Muscle layer of colon (tissue), 2 donors: Measurements from ENCODE around the gene DMD.

Experiments
- H3K27ac ChIP-seq: one replicate; pipeline ENCODE4 v1.7.0; 2013; ENCODE audit warnings: low read depth, mild to moderate bottlenecking, low read length, moderate library complexity
- H3K27me3 ChIP-seq, 2 donors: one replicate each; pipeline ENCODE4 v1.7.0; 2013; ENCODE audit warnings: low read length in 2 of 2, mild to moderate bottlenecking in 2 of 2; ENCODE audit not compliant: insufficient read depth in 2 of 2, control insufficient read depth in 1 of 2
- H3K36me3 ChIP-seq: one replicate; pipeline ENCODE4 v1.7.0; 2013; ENCODE audit warnings: mild to moderate bottlenecking, low read length; ENCODE audit not compliant: insufficient read depth
- H3K4me1 ChIP-seq: one replicate; pipeline ENCODE4 v1.7.0; 2013; ENCODE audit warnings: mild to moderate bottlenecking, low read length; ENCODE audit not compliant: insufficient read depth
- H3K4me3 ChIP-seq, 2 donors: one replicate each; pipeline ENCODE4 v1.7.0; 2013; ENCODE audit warnings: low read length in 2 of 2, low read depth in 1 of 2, mild to moderate bottlenecking in 1 of 2, moderate library complexity in 1 of 2
- H3K9ac ChIP-seq: one replicate; pipeline ENCODE4 v1.7.0; 2013; ENCODE audit warnings: low read length
- H3K9me3 ChIP-seq: one replicate; pipeline ENCODE4 v1.7.0; 2013; ENCODE audit warnings: mild to moderate bottlenecking, low read length
- donor health status: abdominal sarcoma.
- donor health status: Adenocarcinoma of cecum.

Gene DMD

GRCh38 chrX:31522760-31523159, 1688.6 kb downstream of the DMD start:
- no peak overlapping the region for H3K9ac ChIP-seq
- H3K4me1 ChIP-seq = no peaks in the 10 kb centered on the region
- H3K4me3 ChIP-seq = no peak overlapping the region
- H3K36me3 ChIP-seq = no peaks in the 10 kb centered on the region
- no peak overlapping the region for H3K27ac ChIP-seq
- H3K9me3 ChIP-seq = no peaks in the 10 kb centered on the region
- no peaks in the 10 kb centered on the region for H3K27me3 ChIP-seq

GRCh38 chrX:31521941-31522340, 1689.4 kb downstream of the DMD start:
- Histone ChIP-seq H3K9me3 (no peaks in the 10 kb centered on the region), H3K4me3 (no peak overlapping the region), H3K9ac (no peak overlapping the region), H3K27me3 (no peaks in the 10 kb centered on the region), H3K36me3 (no peaks in the 10 kb centered on the region), H3K27ac (no peak overlapping the region), H3K4me1 (no peaks in the 10 kb centered on the region)

GRCh38 chrX:31516527-31516926, 1694.8 kb downstream of the DMD start:
- no peaks in the 10 kb centered on the region for H3K4me1 ChIP-seq
- H3K27ac ChIP-seq = no peak overlapping the region
- H3K27me3 ChIP-seq = no peaks in the 10 kb centered on the region
- no peak overlapping the region for H3K9ac ChIP-seq
- H3K9me3 ChIP-seq = no peaks in the 10 kb centered on the region
- no peak overlapping the region for H3K4me3 ChIP-seq
- H3K36me3 ChIP-seq = no peaks in the 10 kb centered on the region

- H3K27me3 ChIP-seq = no peaks in the 10 kb centered on the region
- H3K36me3 ChIP-seq = no peaks in the 10 kb centered on the region
- peaks cover 5% of the 10 kb centered on the region for H3K4me1 ChIP-seq
- H3K27ac ChIP-seq = no peak overlapping the region
- H3K9ac ChIP-seq = no peak overlapping the region
- no peak overlapping the region for H3K4me3 ChIP-seq
- H3K9me3 ChIP-seq = no peaks in the 10 kb centered on the region
Measured at GRCh38 chrX:31508338-31508737, 1703.0 kb downstream of the DMD start.

DNA sequence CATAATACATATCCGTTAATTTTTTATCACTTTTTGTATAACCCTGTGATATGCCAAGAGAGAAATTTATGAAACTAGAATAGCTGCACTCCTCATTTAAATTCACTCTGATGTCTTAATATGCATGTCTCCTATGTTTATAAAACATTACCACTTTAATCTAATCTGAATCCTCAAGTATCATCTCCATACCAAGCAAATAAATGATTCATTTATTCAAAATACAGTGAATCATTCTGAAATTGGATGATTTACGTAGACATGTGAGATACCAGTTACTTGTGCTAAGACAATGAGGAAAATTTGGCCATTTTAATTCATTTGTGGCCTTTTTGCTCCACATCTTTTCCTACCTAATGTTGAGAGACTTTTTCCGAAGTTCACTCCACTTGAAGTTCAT, 1704.4 kb downstream of the DMD start:
- H3K27ac ChIP-seq = no peak overlapping the region
- H3K9me3 ChIP-seq = no peaks in the 10 kb centered on the region
- H3K4me1 ChIP-seq = peaks cover 5% of the 10 kb centered on the region
- no peaks in the 10 kb centered on the region for H3K36me3 ChIP-seq
- no peaks in the 10 kb centered on the region for H3K27me3 ChIP-seq
- H3K4me3 ChIP-seq = no peak overlapping the region
- H3K9ac ChIP-seq = no peak overlapping the region

DNA sequence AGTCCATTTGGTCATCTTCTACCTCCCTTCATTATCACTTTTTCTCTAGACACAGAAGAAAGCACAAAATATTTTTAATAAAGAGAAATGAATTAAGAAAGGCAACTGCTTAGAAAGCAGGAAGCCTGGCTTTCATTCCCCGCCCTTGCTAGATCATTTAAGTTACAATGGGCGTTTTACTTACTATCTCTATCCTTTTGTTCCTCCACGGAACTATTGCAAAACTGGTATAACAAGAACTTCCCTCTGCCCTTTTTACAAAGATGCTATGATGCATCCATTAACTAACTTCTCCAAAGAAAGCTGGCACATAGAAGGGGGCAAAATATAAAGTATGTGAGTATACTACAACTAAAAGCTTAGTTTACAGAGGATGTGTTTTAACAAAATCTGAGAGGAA, 1705.0 kb downstream of the DMD start:
- no peak overlapping the region for H3K27ac ChIP-seq
- no peaks in the 10 kb centered on the region for H3K9me3 ChIP-seq
- no peaks in the 10 kb centered on the region for H3K27me3 ChIP-seq
- H3K4me1 ChIP-seq = peaks cover 6% of the 10 kb centered on the region
- no peak overlapping the region for H3K4me3 ChIP-seq
- no peaks in the 10 kb centered on the region for H3K36me3 ChIP-seq
- H3K9ac ChIP-seq = no peak overlapping the region

DNA sequence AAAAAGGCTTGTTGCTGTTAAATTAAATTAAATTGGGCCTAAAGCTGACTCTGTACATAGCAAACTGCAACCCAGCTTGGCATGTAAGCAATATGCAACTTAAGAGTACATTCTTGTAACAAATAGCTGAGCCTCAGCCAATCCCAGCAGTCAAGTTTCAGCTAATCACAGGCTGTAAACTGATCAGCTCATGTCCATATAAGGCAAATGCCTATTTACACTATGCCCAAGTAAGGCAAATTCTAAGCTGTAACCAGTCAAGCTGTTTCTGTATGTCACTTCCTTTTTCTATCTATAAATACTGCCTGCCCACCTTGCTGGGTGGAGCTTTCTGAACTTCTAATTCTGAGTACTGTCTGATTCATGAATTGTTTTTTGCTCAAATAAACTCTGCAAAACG, 1710.4 kb downstream of the DMD start:
- Histone ChIP-seq H3K4me3 (no peak overlapping the region), H3K9ac (no peak overlapping the region), H3K4me1 (peaks cover 8% of the 10 kb centered on the region), H3K9me3 (no peaks in the 10 kb centered on the region), H3K27ac (no peak overlapping the region), H3K36me3 (no peaks in the 10 kb centered on the region), H3K27me3 (no peaks in the 10 kb centered on the region)

DNA sequence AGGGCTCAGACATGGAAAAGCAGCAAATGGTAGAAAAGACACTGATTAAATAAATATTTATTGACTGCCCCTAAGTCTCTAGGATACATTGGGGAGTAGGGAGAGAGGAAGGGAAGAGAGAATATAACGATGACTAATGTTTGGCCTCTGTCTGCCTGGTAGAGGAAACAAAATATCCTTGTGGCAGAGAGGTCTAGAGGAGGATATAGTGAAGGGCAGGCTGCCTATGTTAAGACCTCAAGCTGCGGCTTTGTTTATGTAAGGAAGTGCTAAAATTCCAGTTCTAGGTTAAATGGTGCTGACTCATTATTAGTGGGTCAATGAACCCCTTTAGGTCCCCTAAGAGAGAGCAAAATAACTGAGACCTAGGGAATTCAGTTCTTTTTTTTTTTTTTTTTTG, 1712.2 kb downstream of the DMD start:
- Histone ChIP-seq H3K27me3 (no peaks in the 10 kb centered on the region), H3K4me1 (peaks cover 8% of the 10 kb centered on the region), H3K9ac (no peak overlapping the region), H3K27ac (no peak overlapping the region), H3K4me3 (no peak overlapping the region), H3K9me3 (no peaks in the 10 kb centered on the region), H3K36me3 (no peaks in the 10 kb centered on the region)

GRCh38 chrX:31497086-31497485, 1714.3 kb downstream of the DMD start:
- no peaks in the 10 kb centered on the region for H3K36me3 ChIP-seq

GRCh38 chrX:31487951-31488350, 1723.4 kb downstream of the DMD start:
- no peaks in the 10 kb centered on the region for H3K4me1 ChIP-seq
- H3K9me3 ChIP-seq = no peaks in the 10 kb centered on the region
- H3K36me3 ChIP-seq = no peaks in the 10 kb centered on the region
- H3K4me3 ChIP-seq = no peak overlapping the region
- no peaks in the 10 kb centered on the region for H3K27me3 ChIP-seq
- H3K9ac ChIP-seq = no peak overlapping the region
- H3K27ac ChIP-seq = no peak overlapping the region

More at GRCh38 chrX:31497086-31497485, 1714.3 kb downstream of the DMD start:
- no peaks in the 10 kb centered on the region for H3K9me3 ChIP-seq
- H3K27ac ChIP-seq = no peak overlapping the region
- no peak overlapping the region for H3K9ac ChIP-seq
- H3K27me3 ChIP-seq = no peaks in the 10 kb centered on the region
- peaks cover 8% of the 10 kb centered on the region for H3K4me1 ChIP-seq
- H3K4me3 ChIP-seq = no peak overlapping the region

- Histone ChIP-seq H3K27me3 (no peaks in the 10 kb centered on the region), H3K36me3 (no peaks in the 10 kb centered on the region), H3K9me3 (no peaks in the 10 kb centered on the region), H3K27ac (no peak overlapping the region), H3K4me1 (no peaks in the 10 kb centered on the region), H3K4me3 (no peak overlapping the region), H3K9ac (no peak overlapping the region)
Measured at GRCh38 chrX:31483336-31483735, 1728.0 kb downstream of the DMD start.

GRCh38 chrX:31480696-31481095, 1730.7 kb downstream of the DMD start:
- no peaks in the 10 kb centered on the region for H3K27me3 ChIP-seq
- no peak overlapping the region for H3K4me3 ChIP-seq
- no peaks in the 10 kb centered on the region for H3K9me3 ChIP-seq
- H3K9ac ChIP-seq = no peak overlapping the region
- no peaks in the 10 kb centered on the region for H3K4me1 ChIP-seq
- H3K36me3 ChIP-seq = no peaks in the 10 kb centered on the region
- H3K27ac ChIP-seq = no peak overlapping the region
